Stimulated activated CD4-positive, alpha-beta T cell treated with anti-CD3 and anti-CD28 coated beads, Interleukin-12 subunit alpha, Interleukin-12 subunit beta, amount 100 ng/mL, for 4 hours (primary cell): ENCODE results near the gene DPF1.

Experiments
- DNase-seq: peaks from one replicate; pipeline ENCODE4 v3.0.0-alpha.2; 2020

The DPF1 gene

DNA sequence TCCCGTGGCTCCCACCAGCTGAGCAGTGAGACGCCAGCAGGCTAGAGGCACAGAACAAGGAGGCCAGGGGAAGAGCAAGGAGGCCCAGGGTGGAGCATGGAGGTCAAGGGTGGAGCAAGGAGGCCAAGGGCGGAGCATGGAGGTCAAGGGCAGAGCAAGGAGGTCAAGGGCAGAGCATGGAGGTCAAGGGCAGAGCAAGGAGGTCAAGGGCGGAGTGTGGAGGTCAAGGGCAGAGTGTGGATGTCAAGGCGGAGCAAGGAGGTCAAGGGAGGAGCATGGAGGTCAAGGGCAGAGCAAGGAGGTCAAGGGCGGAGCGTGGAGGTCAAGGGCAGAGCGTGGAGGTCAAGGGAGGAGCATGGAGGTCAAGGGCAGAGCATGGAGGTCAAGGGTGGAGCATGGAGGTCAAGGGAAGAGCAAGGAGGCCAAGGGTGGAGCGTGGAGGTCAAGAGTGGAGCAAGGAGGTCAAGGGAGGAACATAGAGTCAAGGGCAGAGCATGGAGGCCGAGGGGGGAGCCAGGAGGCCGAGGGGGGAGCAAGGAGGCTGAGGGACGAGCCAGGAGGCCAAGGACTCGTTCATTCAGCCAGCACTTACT lies 27.7 kb downstream of the DPF1 start:
- no peak for DNase-seq

GRCh38 chr19:38195237-38195636 lies 28.8 kb downstream of the DPF1 start:
- no peak for DNase-seq

DNA sequence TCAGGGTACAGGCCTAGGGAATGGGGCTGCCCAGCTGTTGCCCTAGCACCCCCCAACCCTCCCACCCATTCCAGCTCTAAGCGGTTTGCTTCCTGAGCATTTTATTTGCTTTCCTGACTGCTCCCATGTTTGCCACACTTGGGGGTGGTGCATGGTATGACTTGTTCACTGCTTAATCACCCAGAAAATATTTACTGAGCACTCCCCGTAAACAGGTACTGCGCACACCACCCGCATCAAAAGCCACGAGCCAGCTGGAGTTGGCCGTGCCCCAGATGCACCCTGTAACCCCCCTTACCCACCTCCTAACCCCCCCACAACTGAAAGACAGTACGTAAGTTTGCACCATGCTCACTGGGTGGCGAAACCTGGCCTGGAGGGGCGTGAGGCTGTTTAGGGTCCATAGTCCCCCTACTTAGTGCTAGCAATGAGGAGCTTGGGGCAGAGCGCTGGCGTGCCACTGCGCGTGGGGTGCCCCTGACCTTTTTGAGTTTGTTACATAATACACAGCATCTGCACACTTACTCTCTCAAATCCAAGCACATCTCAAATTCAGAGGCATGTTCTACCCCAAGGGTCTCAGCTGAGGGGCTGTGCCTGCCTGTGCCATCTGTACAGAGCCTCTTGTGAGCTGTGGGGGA lies 29.8 kb downstream of the DPF1 start:
- no peak for DNase-seq

DNA sequence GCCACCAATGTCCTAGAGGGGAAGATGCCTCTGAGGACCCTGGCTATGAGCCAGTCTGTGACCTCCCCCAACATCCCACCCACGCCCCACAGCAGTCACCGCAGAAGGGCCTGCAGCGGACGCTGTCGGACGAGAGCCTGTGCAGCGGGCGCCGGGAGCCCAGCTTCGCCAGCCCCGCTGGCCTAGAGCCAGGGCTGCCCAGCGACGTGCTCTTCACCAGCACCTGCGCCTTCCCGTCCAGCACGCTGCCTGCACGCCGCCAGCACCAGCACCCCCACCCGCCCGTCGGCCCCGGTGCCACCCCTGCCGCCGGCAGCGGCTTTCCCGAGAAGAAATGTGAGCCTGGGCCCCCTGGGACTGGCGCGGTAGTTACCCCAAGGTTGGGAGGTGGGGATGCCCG lies 30.6 kb downstream of the DPF1 start:
- no peak for DNase-seq

GRCh38 chr19:38191747-38192146 lies 32.3 kb downstream of the DPF1 start:
- DNase-seq = no peak

DNA sequence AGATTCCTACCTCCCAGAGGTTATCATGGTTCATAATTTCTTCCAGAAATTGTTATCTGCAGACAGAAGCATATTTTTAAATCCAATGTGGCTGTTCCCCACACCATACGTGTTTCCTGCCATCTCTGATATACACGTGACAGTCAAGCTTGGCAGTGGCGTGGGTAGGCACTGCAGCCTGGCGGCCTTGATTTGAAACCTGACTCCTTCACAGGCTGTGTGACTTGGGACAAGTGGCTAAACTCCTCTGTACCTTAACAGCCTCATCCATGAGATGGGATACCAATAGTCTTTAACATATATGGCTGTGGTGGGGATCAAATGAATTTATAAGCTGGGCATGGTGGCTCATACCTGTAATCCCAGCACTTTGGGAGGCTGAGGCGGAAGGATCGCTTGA lies 33.2 kb downstream of the DPF1 start:
- no peak for DNase-seq

- DNase-seq = no peak
These were observed 34.0 kb downstream of the DPF1 start for GRCh38 chr19:38190061-38190460.

DNA sequence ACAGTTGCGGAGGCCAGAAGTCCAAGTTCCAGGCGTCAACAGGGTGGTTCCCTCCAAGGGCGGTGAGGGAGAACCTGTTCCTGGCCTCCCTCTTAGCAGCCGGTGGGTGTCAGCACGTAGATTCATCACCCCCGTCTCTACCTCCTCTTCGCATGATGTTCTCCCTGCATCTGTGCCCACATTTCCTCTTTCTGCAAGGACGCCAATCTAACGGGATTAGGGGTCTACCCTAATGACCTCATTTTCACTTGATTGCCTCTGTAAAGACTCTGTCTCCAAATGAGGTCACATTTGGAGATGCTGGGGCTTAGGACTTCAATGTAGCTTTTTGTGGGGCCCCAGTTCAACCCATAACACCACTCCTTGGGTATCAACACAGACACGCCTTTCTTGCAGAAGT lies 38.5 kb downstream of the DPF1 start:
- no peak for DNase-seq

DNA sequence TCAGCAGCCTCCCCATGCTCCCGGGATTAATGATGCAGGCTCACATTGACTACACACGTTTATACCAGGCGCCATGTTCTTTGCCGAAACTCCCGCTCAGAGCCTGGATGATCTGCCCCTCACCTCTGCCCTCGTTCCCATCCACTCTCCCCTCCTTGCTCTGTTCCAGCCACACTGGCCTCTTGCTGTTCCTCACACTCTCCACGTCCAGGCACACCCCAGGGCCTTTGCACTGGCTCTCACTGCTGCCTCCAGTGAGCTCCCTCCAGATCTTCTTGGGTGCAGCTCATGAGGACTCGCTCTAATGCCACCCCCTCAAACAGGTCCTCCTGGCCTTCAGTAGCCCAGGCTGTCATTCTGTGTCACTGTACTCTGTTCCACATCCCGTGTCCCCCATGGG lies 39.2 kb downstream of the DPF1 start:
- DNase-seq = no peak

DNA sequence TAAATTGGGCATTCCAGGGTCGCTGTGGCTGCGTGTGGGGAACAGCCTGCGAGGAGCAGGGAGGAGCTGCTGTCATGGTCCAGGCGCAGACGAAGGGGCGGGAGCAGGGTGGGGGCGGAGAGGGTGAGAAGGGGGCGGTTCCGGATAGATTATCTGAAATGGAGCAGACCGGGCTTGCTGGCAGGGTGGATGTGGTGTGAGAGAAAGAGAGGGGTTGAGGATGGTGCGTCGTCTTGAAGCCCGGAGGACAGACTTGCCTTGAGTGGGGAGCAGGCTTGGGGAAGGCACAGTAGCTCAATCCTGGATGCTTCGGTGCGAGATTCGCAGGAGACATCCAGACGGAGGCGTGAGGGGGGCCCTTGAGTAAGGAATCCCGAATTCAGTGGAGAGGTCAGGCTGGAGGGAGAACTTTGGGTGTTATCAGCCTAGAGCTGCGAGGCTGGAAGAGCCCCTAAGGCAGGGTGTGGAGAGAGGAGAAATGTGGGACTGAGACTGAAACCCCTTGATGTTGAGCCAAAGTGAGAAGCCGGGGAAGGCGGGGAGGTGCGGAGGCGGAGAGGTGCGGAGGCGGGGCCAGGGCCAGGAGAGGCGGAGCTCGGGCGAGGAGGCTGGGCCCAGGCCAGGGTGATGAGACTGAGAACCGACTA lies 40.6 kb downstream of the DPF1 start:
- no peak for DNase-seq

DNA sequence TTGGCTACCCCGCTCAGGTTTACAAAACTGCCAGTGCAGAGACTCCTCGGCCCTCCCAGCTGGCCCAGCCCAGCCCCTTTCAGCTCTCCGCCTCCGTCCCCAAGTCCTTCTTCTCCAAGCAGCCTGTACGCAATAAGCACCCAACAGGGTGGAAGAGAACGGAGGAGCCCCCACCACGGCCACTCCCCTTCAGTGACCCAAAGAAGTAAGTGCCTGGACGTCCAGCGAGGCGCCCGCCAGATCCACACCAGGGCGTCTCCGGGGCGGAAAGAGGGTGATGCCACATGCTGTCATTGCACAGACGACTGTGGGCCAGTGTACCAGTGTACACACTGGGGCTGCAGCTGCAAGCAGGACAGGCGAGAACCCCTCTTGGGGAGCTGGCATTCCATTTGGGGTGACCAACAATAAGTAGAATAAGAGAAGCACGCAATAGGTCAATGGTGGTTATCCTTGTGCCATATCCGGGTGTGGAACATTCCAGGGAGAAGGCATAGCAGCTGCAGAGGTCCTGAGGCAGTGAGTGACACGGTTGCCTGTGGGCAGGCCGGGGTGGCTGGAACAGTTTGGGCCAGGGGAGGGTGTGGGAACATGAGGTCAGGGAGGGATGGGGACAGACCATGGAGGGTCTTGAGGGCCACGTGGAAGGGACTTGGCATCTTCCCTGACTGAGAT lies 41.3 kb downstream of the DPF1 start:
- no peak for DNase-seq

GRCh38 chr19:38180071-38180470 lies 44.0 kb downstream of the DPF1 start:
- no peak for DNase-seq

GRCh38 chr19:38175422-38175821 lies 48.6 kb downstream of the DPF1 start:
- no peak for DNase-seq

DNA sequence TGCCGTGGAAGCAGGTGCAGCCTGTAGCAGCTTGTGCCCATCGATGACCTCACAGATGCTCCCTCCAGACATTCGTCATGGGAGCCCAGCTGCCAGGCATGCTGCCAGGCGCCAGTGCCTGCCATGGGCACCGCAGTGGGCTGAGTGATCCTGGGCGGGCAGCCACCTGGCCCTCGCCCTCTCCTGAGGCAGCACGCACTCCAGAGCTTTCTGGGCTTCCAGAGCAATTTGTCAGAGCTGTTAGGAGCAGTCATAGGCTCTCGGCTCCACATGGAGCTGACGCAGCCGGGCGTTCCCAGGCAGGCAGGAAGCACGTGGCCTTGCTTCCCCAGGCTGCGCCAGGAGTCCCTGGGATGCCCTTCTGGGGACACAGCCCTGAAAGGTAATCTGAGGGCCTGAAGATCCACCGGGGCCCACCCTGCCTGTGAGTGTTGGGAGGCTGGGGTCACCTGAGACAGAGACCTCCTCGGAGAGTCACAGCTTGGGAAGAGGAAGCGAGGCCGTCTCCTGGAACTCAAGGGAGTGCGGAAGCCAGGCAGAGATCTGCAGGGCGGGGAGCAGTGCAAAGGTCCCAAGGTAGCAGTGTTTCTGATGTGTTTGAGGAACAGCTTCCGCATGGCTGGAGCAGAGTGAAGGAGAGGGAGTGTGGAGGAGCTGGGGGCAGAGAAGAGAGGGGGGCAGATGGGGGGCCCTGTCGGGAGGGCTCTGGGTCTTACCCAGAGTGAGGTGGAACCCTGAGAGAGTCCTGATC lies 50.6 kb downstream of the DPF1 start:
- DNase-seq = no peak

DNA sequence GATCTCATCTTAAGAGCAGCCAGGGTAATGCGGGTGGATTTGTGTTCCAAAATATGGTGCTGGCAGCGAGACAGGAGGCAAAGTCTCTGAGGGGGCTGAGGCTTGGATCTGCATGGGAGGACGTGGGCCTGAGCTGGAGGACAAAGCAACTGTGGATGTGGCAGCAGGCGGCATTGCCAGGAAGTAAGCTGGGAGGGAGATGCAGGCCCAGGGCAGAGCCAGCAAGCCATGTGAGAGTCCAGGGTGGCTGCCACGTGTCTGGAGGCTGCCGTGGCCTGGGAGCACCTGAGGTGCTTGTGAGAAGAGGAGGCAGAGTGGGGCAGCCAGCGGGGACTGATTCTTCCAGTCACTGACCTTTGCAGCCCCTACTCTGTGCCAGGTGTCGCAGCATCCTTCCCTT lies 52.0 kb downstream of the DPF1 start:
- no peak for DNase-seq

DNA sequence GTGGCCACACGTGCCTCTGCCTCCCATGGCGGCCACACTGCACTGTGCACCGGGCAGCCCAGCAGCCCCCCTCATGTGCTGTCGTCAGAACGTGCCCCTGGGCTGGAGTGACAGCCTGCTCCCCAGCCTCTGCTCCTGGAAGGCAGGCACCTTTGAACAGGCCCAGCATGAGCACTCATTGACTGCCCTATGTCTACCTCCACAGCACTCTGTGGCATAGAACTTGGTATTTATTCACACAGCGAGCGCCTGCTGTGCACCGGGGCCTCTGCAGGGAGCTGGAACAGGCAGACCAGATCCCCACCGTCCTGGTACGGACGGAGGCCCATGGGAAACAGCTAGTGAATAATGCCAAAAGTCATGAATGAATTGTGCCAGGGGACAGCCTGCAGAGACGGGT lies 53.7 kb downstream of the DPF1 start:
- no peak for DNase-seq

- no peak for DNase-seq
These were observed 55.4 kb downstream of the DPF1 start for GRCh38 chr19:38168637-38169036.

DNA sequence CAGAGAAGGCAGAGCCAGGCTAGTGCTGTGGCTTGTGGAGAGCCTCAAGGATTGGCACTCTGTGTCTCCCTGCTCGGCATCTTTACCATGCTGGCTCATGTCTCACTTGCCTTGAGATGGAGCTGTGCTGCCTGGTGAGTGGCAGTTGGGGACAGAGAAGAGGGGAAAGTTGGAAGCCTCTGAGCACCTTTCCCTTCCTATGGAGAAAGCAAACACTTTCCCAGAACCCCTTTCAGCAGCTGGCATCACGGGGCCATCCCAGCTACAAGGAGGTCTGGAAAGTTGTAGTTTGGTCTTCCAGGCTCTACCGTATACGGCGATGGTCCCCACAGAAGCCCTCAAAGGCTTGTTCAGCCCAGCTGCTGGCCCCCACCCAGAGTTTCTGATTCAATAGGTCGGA lies 58.7 kb downstream of the DPF1 start:
- DNase-seq = no peak

GRCh38 chr19:38164526-38164925 lies 59.5 kb downstream of the DPF1 start:
- no peak for DNase-seq

DNA sequence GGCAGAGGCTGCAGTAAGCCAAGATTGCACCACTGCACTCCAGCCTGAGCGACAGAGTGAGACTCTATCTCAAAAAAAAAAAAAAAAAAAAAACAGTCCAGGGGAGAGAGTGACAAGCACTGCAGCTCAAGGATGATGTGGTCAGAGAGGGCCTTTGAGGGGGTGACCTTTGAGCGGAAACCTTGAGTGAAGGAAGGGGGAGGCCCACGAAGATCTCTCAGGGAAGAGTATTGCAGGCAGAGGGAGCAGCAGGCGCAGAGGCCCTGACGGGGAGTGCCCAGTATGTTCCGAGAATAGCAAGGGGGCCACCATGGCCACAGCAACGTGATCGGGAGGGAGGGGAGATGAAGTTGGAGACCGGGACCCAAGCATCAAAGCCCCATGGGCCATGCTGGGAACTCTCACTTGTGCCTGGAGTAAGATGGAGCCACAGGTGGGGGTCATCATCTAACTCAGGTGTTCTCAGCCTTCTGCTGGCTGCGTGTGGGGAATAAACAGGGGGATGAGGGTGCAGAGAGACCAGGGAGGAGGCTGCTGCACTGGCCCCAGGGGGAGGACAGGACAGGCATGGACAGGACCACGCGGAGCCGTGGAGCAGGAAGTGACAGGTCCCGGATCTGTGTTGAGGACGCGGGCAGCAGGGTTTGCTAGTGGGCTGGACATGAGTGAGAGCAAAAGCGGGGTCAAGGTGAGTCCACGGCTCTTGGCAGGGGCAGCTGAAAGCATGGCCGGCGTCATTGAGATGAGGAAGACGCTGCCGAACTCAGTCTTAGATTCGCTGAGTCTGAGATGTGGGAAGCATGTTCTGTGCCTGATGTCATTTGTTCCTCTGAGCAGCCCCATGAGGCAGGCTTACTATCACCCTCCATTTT lies 60.4 kb downstream of the DPF1 start:
- DNase-seq = no peak

GRCh38 chr19:38162632-38163031 lies 61.4 kb downstream of the DPF1 start:
- no peak for DNase-seq

DNA sequence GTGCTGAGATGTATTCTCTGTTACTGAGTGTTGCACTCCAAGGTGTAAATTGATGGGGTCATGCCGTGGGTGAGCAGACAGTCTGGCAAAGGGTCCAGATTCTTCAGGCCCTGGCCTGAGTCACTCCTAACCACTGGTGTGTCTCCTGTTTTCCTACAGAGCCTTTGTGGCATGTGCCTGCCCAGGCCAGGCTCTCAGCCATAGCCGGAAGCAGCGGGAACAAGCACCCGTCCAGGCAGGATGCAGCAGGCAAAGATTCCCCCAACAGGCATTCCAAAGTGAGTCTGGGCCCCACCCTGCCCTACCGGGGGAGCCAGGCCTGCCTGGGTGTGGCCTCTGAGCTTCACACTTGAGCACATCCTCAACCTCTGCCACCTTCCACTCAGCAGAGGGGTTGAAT lies 61.9 kb downstream of the DPF1 start:
- DNase-seq = no peak
